Stomach (tissue), 8 donors: Measurements from ENCODE around the gene C17orf114.
"Not testable (repeated sequence)": the region's sequence is repeated elsewhere in the genome, so short reads cannot be mapped to it uniquely, and the experiment has no call there.

Experiments
- DNase-seq, 2 donors: peaks; one replicate each; pipeline versions ENCODE4 v3.0.0 to v3.0.0-alpha.2; 2013 to 2019
- H3K27ac ChIP-seq, 5 donors: fragments of 200-600 bp in 4 of 5; sonication (generic) in 4 of 5; one replicate each; pipeline ENCODE4 v1.5.1; 2013 to 2019; ENCODE audit warnings: mild to moderate bottlenecking in 1 of 5, moderate library complexity in 1 of 5
- H3K27me3 ChIP-seq, 3 donors: fragments of 200-600 bp; sonication (generic); one replicate each; pipeline ENCODE4 v1.5.1; 2017 to 2019; ENCODE audit warnings: mixed run types in 1 of 3
- H3K36me3 ChIP-seq, 4 donors: fragments of 200-600 bp; sonication (generic); 1 replicate in 3 of 4; 2 replicates in 1 of 4; pipeline ENCODE4 v1.5.1; 2016 to 2019
- H3K4me1 ChIP-seq, 4 donors: fragments of 200-600 bp; sonication (generic); one replicate each; pipeline ENCODE4 v1.5.1; 2016 to 2019
- H3K4me3 ChIP-seq, 4 donors: fragments of 200-600 bp; sonication (generic) in 3 of 4; one replicate each; pipeline ENCODE4 v1.5.1; 2016 to 2019; ENCODE audit warnings: mild to moderate bottlenecking in 1 of 4
- H3K9me3 ChIP-seq, 4 donors: fragments of 200-600 bp; sonication (generic); one replicate each; pipeline ENCODE4 v1.5.1; 2016 to 2019
- CTCF ChIP-seq, 7 experiments: fragments of 450-650 bp in 4 of 7; fragments of 200-600 bp in 3 of 7; sonication (generic) in 3 of 7; IDR thresholded peaks; one replicate each; pipeline ENCODE4 v1.5.1; 2016 to 2019; ENCODE audit warnings: antibody characterized with exemption in 7 of 7, control low read depth in 2 of 7, mild to moderate bottlenecking in 1 of 7
- EP300 ChIP-seq: sonication (generic); formaldehyde crosslinking; IDR thresholded peaks from one replicate; pipeline ENCODE4 v1.6.1; 2017; ENCODE audit warnings: antibody characterized with exemption
- POLR2A ChIP-seq, 4 donors: fragments of 450-650 bp; IDR thresholded peaks; one replicate each; pipeline ENCODE4 v1.6.1; 2016; ENCODE audit warnings: antibody characterized with exemption in 4 of 4, control low read depth in 2 of 4, mild to moderate bottlenecking in 1 of 4, moderate library complexity in 1 of 4
- POLR2AphosphoS5 ChIP-seq, 3 donors: sonication (generic); formaldehyde crosslinking; IDR thresholded peaks; one replicate each; pipeline ENCODE4 v1.6.1; 2016; ENCODE audit warnings: antibody characterized with exemption in 3 of 3
- WGBS, 5 donors: extraction: QIAGEN DNeasy Blood & Tissue Kit in 3 of 5; methylation state at CpG; one replicate each; pipeline versions ENCODE4 v1.1.5 to v1.1.7; 2013 to 2018; 5-methylcytosine and 5-hydroxymethylcytosine counted together
- intact Hi-C: fragments of 100-400 bp; cut with DNase I; formaldehyde crosslinking; loops from one replicate; pipeline ENCODE4 v1.15.1; 2023; ENCODE audit warnings: low total_unique reads
- donor health status: healthy with polysubstance abuse.
- donor health status: Bipolar disorder and iron deficiency.
- donor health status: healthy.

Gene C17orf114

DNA sequence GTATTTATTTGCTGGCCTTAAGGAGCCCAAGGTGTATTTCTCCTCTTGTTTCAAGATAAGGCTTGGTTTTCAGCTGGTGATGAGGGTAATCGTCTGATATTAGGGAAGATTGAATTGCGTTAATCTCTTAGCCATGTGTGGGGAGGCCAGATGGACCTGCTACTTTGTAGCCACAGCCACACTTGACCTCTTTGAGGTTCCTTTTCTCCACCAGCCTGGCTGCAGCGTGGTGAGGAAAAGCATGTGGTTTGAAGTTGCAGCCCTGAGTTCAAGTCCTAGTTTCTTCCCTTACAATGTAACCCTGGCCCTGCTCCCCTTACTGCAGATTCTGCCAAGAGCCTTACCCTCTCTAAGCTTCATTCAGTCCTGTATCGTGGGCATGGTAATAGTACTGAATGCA lies 34.1 kb upstream of the C17orf114 start:
- peak overlapping the region in 4 of 5 donors; percentile 95 to 96 (median 96) for H3K27ac ChIP-seq
- H3K9me3 ChIP-seq = no peaks in the 10 kb centered on the region
- WGBS, 5 donors = 57 to 72% (median 67%) methylated on average over 4 of the region's 4 CpGs
- peaks cover 0 to 11% (median 4%) of the 10 kb centered on the region in 4 donors for H3K36me3 ChIP-seq
- intact Hi-C loops = no loop called here
- no peak for TF ChIP-seq EP300
- no peak for TF ChIP-seq CTCF (IDR thresholded peaks at IDR 0.05)
- no peak for TF ChIP-seq POLR2A (IDR thresholded peaks at IDR 0.05)
- no peak for TF ChIP-seq POLR2AphosphoS5 (IDR thresholded peaks at IDR 0.05)
- H3K27me3 ChIP-seq = no peaks in the 10 kb centered on the region
- H3K4me3 ChIP-seq = no peak overlapping the region
- no peak for DNase-seq
- peaks cover 24 to 75% (median 62%) of the 10 kb centered on the region in 4 donors for H3K4me1 ChIP-seq

GRCh38 chr17:4834681-4835020 lies 32.5 kb upstream of the C17orf114 start:
- intact Hi-C loops = no loop called here
- 28 to 62% (median 33%) methylated on average over 4 of the region's 4 CpGs for WGBS, 5 donors
- DNase-seq = peak in 1 of 2 donors; percentile 46
- H3K4me1 ChIP-seq = peaks cover 24 to 60% (median 52%) of the 10 kb centered on the region in 4 donors
- H3K27ac ChIP-seq = peak overlapping the region; percentile 95 to 98 (median 96)
- peak overlapping the region; percentile 84 to 97 (median 96) for H3K4me3 ChIP-seq
- H3K9me3 ChIP-seq = no peaks in the 10 kb centered on the region
- no peak for TF ChIP-seq POLR2AphosphoS5 (IDR thresholded peaks at IDR 0.05)
- TF ChIP-seq POLR2A (IDR thresholded peaks at IDR 0.05) = no peak
- TF ChIP-seq CTCF (IDR thresholded peaks at IDR 0.05) = no peak
- no peak for TF ChIP-seq EP300
- no peaks in the 10 kb centered on the region for H3K27me3 ChIP-seq
- H3K36me3 ChIP-seq = peaks cover 0 to 11% (median 4%) of the 10 kb centered on the region in 4 donors

GRCh38 chr17:4833941-4834680 lies 32.0 kb upstream of the C17orf114 start:
- H3K27me3 ChIP-seq = no peaks in the 10 kb centered on the region
- TF ChIP-seq POLR2AphosphoS5 (IDR thresholded peaks at IDR 0.05) = no peak
- no peak for TF ChIP-seq CTCF (IDR thresholded peaks at IDR 0.05)
- no peak for TF ChIP-seq POLR2A (IDR thresholded peaks at IDR 0.05)
- TF ChIP-seq EP300 = no peak
- intact Hi-C loops = no loop called here

DNA sequence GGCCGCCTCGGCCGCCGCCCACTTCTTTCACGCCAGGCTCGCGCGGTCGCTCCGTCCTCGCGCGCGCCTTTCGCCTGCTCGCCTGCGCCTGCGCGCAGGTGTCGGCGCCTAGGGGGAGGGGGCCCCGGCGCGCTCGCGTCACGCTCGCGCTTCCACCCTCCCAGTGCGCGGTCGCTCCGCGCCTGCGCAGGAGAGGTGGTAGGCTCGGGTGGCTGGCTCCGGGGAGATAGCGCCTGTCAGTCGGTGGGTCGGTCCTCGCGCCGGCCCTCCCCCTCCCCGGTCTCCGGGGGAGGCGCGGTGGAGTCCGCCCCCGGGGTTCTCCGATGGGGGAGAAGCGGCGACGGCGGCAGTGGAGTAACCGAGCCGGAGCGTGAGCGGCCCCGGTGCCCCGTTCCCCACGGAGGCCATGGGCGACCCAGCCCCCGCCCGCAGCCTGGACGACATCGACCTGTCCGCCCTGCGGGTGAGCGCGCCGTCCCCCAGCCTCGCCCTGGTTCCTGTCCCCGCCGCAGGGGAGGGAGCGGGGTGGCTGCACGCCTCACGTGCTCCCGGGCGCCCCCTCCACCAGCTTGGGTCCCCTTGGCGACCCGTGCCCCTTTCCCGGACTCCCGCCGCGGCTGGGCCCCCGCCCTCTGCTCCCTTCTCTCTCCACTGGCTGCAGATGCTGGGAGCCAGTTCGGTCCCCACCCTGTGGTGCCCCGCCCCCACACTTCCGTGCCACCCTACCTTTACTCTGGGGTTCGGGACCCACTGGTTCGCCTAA lies 31.2 kb upstream of the C17orf114 start, which contains the start of gene MINK1:
TSS of gene MINK1 (plus strand) at position 163 of the 763 bp plus-strand sequence. CDS start at position 407, 244 bp downstream.
- WGBS, 5 donors = 0 to 1% (median 0%) methylated on average over 31 to 91 of the region's 91 CpGs
- no peaks in the 10 kb centered on the region for H3K27me3 ChIP-seq
- H3K4me1 ChIP-seq = peaks cover 24 to 49% (median 40%) of the 10 kb centered on the region in 4 donors
- DNase-seq = peak; percentile 93 to 98
- H3K4me3 ChIP-seq = peak within 1 kb of the TSS; percentile 84 to 97 (median 96)
- intact Hi-C loops = no loop called here
- TF ChIP-seq CTCF (IDR thresholded peaks at IDR 0.05) (no peak), POLR2A (IDR thresholded peaks at IDR 0.05) (peak in 2 of 4 donors; percentile 42 to 65), POLR2AphosphoS5 (IDR thresholded peaks at IDR 0.05) (peak in 2 of 3 donors; percentile 63 to 84), EP300 (no peak)
- peaks cover 0 to 10% (median 2%) of the 10 kb centered on the region in 4 donors for H3K36me3 ChIP-seq
- H3K27ac ChIP-seq = peak within 1 kb of the TSS; percentile 95 to 98 (median 96)
- no peaks in the 10 kb centered on the region for H3K9me3 ChIP-seq

More at GRCh38 chr17:4833941-4834680, 32.0 kb upstream of the C17orf114 start:
- Histone ChIP-seq H3K4me3 (peak overlapping the region; percentile 84 to 97 (median 96)), H3K4me1 (peaks cover 24 to 56% (median 48%) of the 10 kb centered on the region in 4 donors), H3K27ac (peak overlapping the region; percentile 95 to 98 (median 96)), H3K36me3 (peaks cover 0 to 11% (median 4%) of the 10 kb centered on the region in 4 donors), H3K9me3 (no peaks in the 10 kb centered on the region)
- DNase-seq = peak in 1 of 2 donors; percentile 84
- WGBS, 5 donors = 2 to 4% (median 3%) methylated on average over 15 of the region's 15 CpGs

GRCh38 chr17:4832829-4833177 lies 30.7 kb upstream of the C17orf114 start:
- H3K4me1 ChIP-seq = peaks cover 20 to 44% (median 36%) of the 10 kb centered on the region in 4 donors
- H3K27ac ChIP-seq = peak overlapping the region; percentile 95 to 98 (median 96)
- DNase-seq, intact Hi-C loops, H3K9me3 ChIP-seq, H3K36me3 ChIP-seq, H3K27me3 ChIP-seq: not testable (repeated sequence)
- peak overlapping the region; percentile 84 to 97 (median 96) for H3K4me3 ChIP-seq
- 0 to 2% (median 0%) methylated on average over 9 to 14 of the region's 17 CpGs for WGBS, 5 donors
